ENCODE data around the gene ECE2.
A peak's percentile ranks its signal among the peaks of the same experiment; 100 is the strongest.

Gene ECE2

DNA sequence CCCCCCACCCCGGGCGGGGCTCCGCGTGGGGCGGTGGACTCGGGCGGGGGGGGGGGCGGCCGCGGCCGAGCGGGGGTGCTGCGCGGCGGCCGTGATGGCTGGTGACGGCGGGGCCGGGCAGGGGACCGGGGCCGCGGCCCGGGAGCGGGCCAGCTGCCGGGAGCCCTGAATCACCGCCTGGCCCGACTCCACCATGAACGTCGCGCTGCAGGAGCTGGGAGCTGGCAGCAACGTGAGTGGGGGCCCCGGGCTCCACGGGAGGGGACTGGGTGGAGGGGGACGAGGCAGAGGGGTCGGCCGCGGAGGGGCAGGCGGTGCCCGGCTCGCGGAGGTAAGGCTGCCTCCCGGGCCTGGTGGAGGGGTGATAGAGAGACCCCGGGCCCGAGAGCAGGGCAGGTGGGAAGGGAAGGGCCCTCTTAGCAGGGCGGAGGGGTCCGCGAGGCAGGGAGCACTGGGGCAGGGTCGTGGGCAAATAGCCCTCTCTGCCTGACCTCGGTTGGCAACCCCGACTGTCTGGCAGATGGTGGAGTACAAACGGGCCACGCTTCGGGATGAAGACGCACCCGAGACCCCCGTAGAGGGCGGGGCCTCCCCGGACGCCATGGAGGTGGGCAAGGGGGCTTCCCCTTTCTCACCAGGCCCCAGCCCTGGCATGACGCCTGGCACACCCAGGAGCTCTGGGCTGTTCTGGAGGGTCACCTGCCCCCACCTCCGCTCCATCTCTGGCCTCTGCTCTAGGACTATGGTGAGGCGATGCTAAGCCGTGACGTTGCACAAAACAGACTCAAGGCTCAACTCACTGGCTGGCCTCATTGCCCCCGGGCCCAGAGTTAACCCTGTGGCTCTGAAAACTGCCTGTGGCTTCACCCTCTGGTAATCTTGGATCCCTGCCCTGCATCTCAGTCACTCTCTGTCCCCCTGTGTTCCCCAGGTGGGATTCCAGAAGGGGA is at the start of gene ECE2:
ECE2 (plus strand) TSS at position 62 of the 950 bp plus-strand sequence; CDS start at position 194, 132 bp downstream.
- DNase-seq (ENCODE audit: low read depth in 2 of 2), result no peak

DNA sequence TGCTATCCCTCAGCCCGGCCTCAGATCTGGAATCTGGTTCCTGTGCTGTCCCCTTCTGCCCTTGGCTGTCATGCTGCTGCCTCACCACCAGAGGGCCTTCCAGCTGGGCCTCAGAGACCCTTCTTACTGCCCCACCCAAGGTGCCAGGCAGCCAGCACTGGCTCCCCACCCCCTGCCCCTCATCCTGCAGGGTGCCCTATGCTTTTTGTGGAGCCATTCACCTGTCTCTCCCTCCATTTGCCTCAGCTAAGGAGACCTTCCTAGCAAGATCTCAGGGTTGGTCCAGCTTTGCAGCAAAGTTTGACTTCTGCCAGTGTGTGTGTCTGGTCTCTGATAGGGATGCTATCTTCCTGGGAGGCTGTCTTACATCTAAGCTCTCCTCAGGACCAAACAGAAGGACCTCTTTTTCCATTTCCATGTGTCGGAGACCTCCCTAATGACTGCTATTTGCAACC is 48.3 kb upstream of the ECE2 start:
- DNase-seq (ENCODE audit: low read depth in 2 of 2), result no peak

DNA sequence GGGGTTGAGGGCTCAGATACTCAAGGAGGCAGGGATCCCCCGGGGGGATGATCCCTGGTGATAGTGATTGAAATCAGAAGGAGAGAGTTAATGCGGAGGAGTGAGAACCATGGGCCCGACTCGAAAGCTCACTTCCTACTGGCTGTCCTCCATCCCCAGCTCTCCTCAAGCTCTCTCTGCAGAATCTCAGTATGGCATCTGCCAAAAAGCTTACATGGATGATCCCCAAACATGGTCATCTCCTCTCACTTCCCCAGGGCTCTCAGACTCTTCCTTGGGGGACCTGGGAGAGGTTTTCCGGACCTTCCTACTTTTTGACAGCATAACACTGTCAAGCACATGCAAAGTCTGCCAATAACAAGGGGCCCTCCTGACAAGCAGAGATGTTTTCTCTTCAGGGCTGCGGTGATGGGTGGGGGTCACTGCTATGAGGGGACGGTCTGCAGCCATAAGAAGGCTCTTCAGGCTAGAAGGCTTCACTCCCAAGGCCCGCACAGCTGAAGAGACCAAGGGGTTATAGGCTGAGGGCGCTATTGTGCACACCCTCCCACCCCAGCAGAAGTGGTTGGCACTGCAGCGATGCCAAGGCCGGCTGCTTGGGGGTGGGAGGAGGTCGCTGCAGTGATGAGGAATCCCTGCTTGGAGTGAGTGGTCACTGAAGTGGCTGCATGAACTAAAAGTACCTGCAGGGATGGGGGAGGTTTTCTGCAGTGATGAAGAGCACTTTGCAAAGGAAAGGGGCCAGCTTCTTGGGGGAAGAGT is 47.3 kb upstream of the ECE2 start:
- DNase-seq (ENCODE audit: low read depth in 2 of 2), result no peak

DNA sequence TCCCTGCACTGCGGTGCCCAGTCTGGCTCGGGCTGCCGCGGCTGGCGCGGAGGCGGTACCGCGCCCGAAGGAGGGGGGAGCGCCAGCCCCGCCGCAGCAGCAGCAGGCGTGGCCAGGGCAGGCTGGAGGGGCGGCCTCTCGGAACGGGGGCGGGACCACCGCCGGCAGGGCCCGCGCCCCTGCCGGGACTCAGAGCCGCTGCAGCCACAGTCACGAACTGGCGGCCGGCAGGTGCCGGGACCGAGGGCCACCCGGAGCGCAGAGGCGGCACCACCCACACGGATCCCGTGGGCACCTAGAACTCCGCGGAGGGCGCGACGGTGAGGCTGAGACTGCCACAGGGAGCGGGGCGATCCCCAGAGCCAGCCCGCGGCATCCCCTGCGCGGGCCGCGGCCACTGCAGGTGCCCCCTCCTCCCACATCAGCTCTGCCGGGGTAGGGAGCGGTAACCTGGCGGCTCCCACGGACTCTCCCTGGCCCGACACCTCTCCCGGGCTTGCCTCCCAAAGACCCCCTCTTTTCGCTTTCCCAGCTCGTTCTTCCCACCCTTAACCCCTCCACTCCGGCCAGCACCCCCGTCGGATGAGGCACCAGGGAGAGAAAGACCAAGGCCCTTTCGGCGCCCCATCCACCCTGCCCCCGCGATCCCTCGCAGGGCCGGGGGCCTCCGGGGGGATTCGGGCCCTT is 46.3 kb upstream of the ECE2 start, which contains the start of gene VWA5B2:
VWA5B2 (plus strand) TSS at position 192 of the 687 bp plus-strand sequence. CDS start 944 bp downstream, outside the sequence.
- no peak for DNase-seq (ENCODE audit: low read depth in 2 of 2)

DNA sequence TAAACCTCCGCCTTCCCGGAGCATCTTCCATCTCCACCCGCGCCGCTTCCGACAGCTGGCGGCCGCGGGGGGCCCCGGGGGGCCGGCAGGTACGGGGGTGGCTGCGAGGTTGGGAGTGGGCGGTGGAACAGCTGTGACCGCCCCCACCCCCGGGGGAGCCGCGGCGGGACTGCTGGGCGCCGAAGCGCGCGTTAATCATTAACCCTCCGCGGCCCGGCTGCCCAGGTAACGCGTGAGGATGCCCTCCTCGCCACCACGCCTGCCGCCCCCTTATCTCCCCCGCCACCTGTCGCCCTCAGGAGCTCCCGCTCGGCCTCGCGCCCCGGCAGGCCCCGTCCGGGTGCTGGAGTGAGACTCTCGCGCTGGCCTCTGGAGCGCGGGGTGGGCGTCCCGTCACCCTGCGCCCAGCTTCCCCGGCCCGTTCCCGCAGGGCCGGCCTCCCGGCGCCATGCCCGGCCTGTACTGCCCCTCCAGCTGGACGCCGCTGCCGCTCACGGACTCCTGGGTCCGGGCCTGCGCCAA is 45.7 kb upstream of the ECE2 start:
- no peak for DNase-seq (ENCODE audit: low read depth in 2 of 2)

DNA sequence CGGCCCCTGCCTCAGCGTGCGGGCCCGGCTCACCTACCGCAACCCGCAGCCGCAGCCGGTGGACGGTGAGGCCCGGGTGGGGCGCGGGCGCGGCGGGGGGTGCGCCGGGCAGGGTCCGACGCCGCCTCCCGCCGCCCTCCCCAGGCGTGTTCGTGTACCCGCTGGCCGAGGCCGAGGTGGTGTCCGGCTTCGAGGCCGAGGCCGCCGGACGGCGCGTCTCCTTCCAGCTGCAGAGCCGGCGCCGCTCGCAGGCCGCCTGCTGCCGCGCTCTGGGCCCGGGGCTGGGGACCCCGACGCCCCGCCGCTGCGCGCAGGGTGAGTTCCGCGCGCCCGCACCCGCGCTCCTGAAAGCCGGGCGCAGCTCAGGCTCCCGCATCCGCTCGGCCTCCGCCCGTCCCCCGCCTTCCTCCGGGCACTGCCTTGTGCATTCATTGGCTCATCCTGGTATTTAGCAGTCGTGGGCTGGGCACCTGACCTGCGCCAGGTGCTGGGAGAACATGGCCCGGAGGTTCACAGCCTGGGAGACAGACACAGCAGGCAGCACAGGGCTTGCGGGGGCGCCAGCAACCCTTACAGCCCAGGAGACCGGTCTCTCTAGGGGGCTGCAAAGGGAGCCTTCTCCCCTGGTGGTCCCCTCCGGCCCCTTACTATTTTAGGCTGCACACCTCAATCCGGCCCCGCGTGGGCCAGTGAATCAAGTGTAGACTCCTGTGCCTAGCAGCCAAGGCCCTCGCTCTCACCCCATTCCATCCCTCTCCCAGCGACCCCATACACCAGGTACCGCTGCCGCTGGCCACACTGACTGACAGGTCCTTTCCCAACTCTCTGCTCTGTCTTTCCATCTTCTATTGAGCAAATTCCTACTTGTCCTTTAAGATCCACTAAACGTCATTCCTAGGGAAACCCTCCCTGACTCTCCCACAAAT is 45.0 kb upstream of the ECE2 start:
- no peak for DNase-seq (ENCODE audit: low read depth in 2 of 2)

DNA sequence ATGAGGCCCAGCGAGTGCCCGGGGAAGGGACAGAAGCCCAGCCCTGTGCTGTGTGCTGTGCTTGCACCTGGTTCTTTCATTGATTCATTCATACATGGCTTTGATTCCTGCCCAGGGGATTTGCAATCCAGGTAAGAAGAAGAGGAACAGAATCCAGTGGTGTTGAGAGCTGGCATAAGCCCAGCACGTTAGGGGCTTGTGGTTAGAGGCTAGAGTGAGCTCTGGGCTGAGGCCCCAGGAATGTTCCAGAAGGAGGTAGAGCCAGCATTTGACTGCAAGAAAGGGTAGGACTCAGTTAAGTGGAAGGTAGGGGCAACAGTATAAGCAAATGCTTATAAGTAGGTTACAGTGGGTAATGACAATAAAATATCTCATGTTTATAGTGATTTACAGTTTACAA is 44.2 kb upstream of the ECE2 start:
- no peak for DNase-seq (ENCODE audit: low read depth in 2 of 2)

DNA sequence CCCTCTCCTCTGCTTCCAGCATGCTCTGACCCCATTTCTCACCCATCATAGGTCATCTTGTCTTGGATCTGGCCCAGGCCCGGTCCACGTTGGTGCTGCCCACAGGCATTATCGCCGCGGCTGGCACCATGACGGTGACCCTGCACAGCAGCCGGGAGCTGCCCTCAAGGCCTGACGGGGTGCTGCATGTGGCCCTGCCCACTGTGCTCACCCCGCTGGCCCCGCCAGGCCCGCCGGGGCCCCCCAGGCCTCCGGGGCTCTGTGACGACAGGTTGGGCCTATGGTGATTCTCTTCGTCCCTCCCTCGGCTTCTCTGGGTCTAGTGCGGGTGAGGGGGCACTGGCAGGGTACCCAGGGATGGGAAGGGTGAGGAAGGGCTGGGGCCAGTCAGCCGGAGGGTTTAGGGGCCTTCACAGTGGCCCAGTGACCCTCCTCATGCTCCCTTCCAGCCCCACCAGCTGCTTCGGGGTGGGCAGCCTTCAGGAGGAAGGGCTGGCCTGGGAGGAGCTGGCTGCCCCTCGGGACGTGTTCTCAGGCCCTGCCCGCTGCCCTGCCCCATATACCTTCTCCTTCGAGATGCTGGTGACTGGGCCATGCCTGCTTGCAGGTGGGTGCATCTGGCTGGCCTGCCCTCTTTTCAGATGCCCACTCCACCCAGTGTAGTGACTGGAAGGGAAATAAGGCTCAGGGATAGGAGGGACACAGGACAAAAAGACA is 42.5 kb upstream of the ECE2 start:
- no peak for DNase-seq (ENCODE audit: low read depth in 2 of 2)

DNA sequence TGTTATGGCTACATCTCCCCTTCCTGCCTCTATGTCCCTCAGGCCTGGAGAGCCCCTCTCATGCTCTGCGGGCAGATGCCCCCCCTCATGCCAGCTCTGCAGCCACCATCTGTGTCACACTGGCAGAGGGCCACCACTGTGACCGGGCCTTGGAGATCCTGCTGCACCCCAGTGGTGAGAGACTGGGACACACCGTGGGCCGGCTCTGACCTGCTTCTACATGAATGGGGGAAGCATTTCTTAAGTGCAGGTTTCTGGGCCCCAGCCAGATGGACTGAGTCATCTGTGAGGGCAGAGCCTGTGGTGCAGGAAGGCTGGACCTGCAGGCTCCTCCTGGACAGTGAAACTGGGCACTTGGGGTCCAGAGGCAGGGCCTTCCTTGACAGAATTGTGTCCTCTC is 41.6 kb upstream of the ECE2 start:
- peak in 1 of 2 experiments; percentile 10 for DNase-seq (ENCODE audit: low read depth in 2 of 2)

DNA sequence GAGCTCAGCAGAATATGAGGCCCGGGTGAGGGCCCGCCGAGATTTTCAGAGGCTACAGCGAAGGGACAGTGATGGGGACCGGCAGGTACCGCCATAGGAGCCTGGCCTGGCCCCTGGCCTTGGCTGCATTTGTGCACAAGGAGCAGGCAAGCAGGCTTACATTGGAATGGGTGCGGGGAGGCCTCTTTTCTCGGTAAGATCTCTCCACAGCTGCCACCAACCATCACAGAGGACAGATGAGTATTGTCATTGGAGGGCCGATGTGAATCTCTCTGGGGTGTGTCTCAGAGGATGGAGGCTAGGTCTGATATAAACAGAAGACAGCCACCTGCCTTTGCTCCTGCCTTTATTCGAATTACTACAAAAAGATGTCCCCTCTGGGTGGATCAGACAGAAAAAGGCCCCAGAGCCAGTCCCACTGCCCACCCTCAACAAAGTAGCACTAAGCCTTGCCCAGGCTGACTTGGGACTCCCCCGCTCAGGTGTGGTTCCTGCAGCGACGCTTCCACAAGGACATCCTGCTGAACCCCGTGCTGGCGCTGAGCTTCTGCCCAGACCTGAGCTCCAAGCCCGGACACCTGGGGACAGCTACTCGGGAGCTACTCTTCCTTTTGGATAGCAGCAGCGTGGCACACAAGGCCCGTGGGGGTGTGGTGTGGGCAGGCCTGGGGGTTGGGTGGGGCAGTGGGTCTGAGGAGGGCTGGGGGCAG is 41.0 kb upstream of the ECE2 start:
- no peak for DNase-seq (ENCODE audit: low read depth in 2 of 2)

DNA sequence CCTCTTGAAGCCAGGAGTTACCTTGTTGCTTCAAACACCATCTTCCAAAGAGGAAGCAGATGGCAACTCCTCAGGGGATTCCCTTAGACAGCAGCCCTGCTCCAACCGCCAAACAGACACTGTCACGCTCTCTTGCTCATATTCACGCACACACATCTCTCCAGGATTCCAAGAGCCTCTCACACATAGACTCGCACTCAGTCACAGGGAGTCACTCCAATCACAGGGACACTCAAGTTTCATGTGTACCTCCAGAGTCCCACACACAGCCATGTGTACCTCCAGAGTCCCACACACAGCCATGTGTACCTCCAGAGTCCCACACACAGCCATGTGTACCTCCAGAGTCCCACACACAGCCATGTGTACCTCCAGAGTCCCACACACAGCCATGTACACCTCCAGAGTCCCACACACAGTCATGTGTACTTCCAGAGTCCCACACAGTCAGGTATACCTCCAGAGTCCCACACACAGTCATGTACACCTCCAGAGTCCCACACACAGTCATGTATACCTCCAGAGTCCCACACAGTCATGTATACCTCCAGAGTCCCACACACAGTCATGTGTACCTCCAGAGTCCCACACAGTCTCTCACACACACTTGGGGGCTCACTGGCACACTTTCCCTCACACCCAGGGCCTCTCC is 40.3 kb upstream of the ECE2 start:
- no peak for DNase-seq (ENCODE audit: low read depth in 2 of 2)

DNA sequence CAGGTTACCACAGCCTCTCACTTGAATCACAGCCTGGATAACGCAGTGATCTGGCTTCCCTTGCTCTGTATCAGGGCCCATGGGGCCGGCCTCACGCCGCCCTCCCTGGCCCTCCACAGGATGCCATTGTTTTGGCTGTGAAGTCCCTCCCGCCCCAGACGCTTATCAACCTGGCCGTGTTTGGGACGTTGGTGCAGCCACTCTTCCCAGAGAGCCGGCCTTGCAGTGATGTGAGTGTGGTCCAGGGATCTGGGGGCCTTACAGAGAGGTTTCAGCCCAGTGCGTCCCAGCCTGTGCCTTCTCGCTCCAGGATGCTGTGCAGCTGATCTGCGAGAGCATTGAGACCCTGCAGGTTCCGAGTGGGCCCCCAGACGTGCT is 39.8 kb upstream of the ECE2 start:
- DNase-seq (ENCODE audit: low read depth in 2 of 2), result no peak

DNA sequence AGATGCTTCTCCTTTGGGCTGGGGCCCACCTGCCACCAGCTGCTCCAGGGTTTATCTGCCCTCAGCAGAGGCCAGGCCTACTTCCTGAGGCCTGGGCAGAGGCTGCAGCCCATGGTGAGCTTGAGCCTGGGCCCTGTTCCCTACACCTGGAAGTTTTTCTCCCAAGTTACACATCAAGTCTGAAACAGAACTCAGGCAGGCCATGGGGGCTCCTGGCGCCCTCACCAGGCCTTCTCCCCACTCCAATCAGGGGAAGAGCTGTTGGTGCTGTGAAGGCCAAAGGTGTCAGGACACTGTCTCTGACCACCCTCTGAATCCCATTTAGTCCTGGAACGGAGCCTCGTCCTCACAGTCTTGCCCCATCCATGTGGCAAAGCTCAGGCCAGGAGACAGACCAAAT is 39.2 kb upstream of the ECE2 start:
- DNase-seq (ENCODE audit: low read depth in 2 of 2), result no peak

DNA sequence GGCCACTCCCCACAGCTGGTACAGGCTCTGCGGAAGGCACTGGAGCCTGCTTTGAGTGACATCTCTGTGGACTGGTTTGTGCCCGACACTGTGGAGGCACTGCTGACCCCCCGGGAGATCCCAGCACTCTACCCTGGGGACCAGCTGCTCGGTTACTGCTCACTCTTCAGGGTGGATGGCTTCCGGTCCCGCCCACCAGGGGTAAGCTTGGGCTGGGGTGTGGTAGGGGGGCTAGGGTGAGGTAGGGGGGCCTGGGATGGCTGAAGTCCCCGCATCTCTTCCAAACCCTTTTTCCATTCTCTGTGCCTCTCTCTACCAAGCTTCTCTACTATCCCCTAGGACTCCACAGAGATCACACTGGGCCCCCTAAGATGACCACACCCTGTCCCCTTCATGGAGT is 38.6 kb upstream of the ECE2 start:
- no peak for DNase-seq (ENCODE audit: low read depth in 2 of 2)

DNA sequence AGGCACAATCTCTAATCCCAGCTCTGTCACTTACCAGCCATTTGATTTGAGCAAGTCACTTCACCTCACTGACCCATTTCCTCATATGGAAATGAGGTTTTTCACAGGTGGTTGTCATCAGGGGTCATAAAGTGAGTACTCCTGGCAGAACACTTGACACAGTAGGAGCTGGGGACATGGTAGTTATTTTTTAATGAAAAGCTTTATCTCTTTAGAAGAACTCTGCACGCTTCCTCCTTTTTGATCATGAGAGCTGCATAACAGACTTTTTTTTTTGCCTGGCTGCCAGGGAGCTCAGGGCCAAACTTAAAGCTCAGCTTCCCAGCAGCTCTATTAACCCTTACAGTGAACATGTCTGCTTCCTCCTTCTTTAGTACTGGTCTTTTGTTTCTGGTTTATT is 38.0 kb upstream of the ECE2 start:
- no peak for DNase-seq (ENCODE audit: low read depth in 2 of 2)

DNA sequence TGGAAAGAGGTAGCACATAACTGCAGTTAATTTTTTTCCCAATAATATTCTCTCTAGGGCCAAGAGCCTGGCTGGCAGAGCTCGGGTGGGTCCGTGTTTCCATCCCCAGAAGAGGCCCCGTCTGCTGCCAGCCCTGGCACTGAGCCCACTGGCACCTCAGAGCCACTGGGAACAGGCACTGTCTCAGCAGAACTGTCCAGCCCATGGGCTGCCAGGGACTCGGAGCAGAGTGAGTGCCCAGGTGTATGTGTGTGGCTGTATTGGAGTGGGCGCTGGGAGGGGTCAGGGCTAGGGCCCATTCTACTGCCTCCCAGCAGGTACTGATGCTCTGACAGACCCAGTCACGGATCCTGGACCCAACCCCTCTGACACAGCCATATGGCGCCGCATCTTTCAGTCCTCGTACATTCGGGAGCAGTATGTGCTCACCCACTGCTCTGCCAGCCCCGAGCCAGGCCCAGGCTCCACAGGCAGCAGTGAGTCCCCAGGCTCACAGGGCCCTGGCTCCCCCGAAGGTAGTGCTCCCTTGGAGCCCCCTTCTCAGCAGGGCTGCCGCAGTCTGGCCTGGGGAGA is 37.5 kb upstream of the ECE2 start:
- no peak for DNase-seq (ENCODE audit: low read depth in 2 of 2)

DNA sequence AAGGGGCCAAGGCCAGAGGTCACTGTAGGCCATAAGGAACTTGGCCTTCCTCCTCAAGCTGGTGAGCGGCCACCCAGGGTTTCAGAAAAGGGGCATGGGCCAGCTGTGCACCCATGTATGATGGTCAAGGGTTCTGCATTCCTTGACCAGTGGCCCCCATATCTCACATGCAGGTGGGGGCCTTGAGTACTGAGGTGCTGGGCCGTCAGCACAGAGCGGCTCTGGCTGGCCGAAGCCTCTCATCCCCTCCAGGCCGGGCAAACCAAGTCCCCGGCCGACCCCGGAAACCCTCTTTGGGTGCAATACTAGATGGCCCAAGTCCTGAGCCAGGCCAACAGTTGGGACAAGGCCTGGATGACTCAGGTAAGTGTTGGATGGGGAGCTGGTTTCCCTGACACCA is 36.6 kb upstream of the ECE2 start:
- DNase-seq (ENCODE audit: low read depth in 2 of 2), result no peak

DNA sequence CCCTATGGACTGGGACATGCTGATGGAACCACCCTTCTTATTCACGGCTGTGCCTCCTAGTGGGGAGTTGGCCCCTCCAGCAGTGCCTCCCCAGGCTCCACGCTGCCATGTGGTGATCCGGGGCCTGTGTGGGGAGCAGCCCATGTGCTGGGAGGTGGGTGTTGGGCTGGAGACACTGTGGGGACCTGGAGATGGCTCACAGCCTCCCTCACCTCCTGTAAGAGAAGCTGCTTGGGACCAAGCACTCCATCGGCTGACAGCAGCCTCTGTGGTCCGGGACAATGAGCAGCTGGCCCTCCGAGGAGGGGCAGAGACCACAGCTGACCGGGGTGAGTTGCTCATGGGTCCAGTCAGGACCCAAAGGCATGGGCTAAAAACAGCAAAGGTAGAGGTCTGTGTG is 36.1 kb upstream of the ECE2 start:
- DNase-seq (ENCODE audit: low read depth in 2 of 2), result no peak
